PFSK-1 (cell line): ENCODE data around the gene ANGPTL4.

Experiments
- TAF1 ChIP-seq: IDR thresholded peaks from 2 replicates; pipeline ENCODE4 v1.6.1; 2012; ENCODE audit warnings: low read length, control low read depth, borderline replicate concordance; ENCODE audit not compliant: insufficient read depth
- TF ChIP-seq, protein P1 (sequence below), 2 experiments: IDR thresholded peaks; 2 replicates each; pipeline versions ENCODE4 v1.6.1 to v1.8.0; 2011 to 2012; ENCODE audit warnings: low read depth in 2 of 2, low read length in 2 of 2, control low read depth in 1 of 2, inconsistent platforms in 1 of 2, mild to moderate bottlenecking in 1 of 2, moderate library complexity in 1 of 2; ENCODE audit not compliant: insufficient read depth in 1 of 2

DNA sequence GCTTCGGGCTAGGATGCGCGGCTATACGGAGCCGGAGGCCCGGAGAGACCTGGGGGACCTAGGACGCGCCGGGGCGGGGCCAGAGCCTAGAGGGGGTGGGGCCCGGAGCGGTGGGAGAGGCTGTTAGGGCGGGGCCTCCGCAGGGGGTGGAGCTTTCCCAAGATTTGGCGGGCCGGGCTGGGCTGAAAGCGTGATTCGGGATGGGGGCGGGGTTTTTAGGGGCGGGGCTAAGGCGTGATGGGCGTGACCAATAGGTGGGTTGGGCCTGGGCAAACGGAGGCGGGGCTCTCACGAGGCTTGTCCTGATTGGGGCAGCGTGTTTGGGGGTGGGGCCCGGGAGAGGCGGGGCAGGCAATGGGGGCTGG lies 26.6 kb downstream of the ANGPTL4 start:
- TF ChIP-seq TAF1, result no peak; the same call in 1 of the 2 replicates
- TF ChIP-seq, protein P1, sequence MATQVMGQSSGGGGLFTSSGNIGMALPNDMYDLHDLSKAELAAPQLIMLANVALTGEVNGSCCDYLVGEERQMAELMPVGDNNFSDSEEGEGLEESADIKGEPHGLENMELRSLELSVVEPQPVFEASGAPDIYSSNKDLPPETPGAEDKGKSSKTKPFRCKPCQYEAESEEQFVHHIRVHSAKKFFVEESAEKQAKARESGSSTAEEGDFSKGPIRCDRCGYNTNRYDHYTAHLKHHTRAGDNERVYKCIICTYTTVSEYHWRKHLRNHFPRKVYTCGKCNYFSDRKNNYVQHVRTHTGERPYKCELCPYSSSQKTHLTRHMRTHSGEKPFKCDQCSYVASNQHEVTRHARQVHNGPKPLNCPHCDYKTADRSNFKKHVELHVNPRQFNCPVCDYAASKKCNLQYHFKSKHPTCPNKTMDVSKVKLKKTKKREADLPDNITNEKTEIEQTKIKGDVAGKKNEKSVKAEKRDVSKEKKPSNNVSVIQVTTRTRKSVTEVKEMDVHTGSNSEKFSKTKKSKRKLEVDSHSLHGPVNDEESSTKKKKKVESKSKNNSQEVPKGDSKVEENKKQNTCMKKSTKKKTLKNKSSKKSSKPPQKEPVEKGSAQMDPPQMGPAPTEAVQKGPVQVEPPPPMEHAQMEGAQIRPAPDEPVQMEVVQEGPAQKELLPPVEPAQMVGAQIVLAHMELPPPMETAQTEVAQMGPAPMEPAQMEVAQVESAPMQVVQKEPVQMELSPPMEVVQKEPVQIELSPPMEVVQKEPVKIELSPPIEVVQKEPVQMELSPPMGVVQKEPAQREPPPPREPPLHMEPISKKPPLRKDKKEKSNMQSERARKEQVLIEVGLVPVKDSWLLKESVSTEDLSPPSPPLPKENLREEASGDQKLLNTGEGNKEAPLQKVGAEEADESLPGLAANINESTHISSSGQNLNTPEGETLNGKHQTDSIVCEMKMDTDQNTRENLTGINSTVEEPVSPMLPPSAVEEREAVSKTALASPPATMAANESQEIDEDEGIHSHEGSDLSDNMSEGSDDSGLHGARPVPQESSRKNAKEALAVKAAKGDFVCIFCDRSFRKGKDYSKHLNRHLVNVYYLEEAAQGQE (IDR thresholded peaks at IDR 0.05; ENCODE audit: insufficient read depth in 1 of 2, low read depth in 2 of 2, low read length in 2 of 2), result no peak
